Mesothelial cell of epicardium (in vitro differentiated cells): ENCODE results near the gene ALOX12. TPM values are rescaled to one million over a fixed set of nuclear protein-coding genes. Genes with fewer than 3 reads are reported as not detected.
"Not testable (repeated sequence)": the region's sequence is repeated elsewhere in the genome, so short reads cannot be mapped to it uniquely, and the experiment has no call there.

Experiments used
- DNase-seq, 2 experiments: peaks; one replicate each; pipeline ENCODE4 v3.0.0; 2021; ENCODE audit warnings: low spot score in 2 of 2; ENCODE audit not compliant: unreplicated experiment in 2 of 2
- H3K27ac Mint-ChIP-seq: 2 replicates; pipeline ENCODE4 v1.8.0; 2021; ENCODE audit warnings: mixed read lengths
- H3K27me3 Mint-ChIP-seq: 2 replicates; pipeline ENCODE4 v1.8.0; 2021; ENCODE audit warnings: low read depth, mixed read lengths
- H3K36me3 Mint-ChIP-seq: 2 replicates; pipeline ENCODE4 v1.8.0; 2021; ENCODE audit warnings: mixed read lengths
- H3K4me1 Mint-ChIP-seq: 2 replicates; pipeline ENCODE4 v1.8.0; 2021; ENCODE audit warnings: mixed read lengths
- H3K4me3 Mint-ChIP-seq: 2 replicates; pipeline ENCODE4 v1.8.0; 2021; ENCODE audit warnings: mild to moderate bottlenecking, moderate library complexity, mixed read lengths
- H3K9me3 Mint-ChIP-seq: 2 replicates; pipeline ENCODE4 v1.8.0; 2021; ENCODE audit warnings: mixed read lengths
- CTCF ChIP-seq: fragments of 200-600 bp; sonication (generic); IDR thresholded peaks from one replicate; pipeline ENCODE4 v1.5.0; 2021; ENCODE audit warnings: antibody characterized with exemption; ENCODE audit not compliant: unreplicated experiment
- total RNA-seq: library from RNA; stranded (reverse); gene quantifications from 3 replicates; pipeline ENCODE4 v1.2.1, GENCODE V29; 2021

The ALOX12 gene
- total RNA-seq, 1 donor from 2014 or later, result 0.22 TPM

GRCh38 chr17:6986676-6987075 is 9.2 kb upstream of the ALOX12 start:
- Mint-ChIP-seq H3K9me3 (no peaks in the 10 kb centered on the region), H3K27ac (no peak overlapping the region), H3K27me3 (peaks cover 7% of the 10 kb centered on the region), H3K4me3 (no peak overlapping the region), H3K36me3 (no peaks in the 10 kb centered on the region), H3K4me1 (no peaks in the 10 kb centered on the region)
- TF ChIP-seq CTCF, result no peak
- no peak for DNase-seq

DNA sequence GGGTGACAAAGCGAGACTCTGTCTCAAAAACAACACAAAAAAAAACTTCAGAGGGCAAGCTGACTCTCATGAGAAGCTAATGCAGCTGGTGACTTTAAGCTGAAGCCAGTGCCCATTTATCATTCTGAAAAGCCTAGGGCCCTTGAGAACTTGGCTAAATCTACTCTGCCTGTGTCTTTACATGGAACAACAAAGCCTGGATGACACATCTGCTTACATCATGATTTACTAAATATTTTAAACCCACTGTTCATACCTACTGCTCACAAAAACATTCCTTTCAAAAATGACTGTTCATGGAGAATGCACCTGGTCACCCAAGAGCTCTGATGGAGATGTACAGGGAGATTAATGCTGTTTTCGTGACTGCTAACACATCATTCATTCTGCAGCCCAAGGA is 6.1 kb upstream of the ALOX12 start:
- H3K9me3 Mint-ChIP-seq, result no peaks in the 10 kb centered on the region
- no peak overlapping the region for H3K4me3 Mint-ChIP-seq
- peaks cover 10% of the 10 kb centered on the region for H3K27me3 Mint-ChIP-seq
- DNase-seq, result no peak
- no peak for TF ChIP-seq CTCF
- no peaks in the 10 kb centered on the region for H3K36me3 Mint-ChIP-seq
- H3K27ac Mint-ChIP-seq, result no peak overlapping the region
- H3K4me1 Mint-ChIP-seq, result no peaks in the 10 kb centered on the region

DNA sequence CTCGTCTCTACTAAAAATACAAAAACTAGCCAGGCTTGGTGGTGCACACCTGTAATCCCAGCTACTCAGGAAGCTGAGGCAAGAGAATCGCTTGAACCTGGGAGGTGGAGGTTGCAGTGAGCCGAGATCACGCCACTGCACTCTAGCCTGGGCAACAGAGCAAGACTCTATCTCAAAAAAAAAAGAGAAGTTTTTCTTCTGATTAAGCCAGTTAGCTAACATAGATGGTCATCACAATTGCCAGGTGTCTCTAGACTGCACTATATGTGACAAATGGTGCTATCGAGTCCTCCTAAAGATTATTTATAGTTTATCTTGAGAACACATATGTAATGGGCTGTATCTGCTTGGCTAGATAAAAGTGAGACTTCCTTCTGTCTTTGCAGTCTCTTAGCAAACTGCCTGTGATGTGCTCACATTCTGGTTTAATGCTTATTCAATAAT is 2.2 kb upstream of the ALOX12 start:
- not testable (repeated sequence) for H3K27ac Mint-ChIP-seq, H3K4me1 Mint-ChIP-seq, DNase-seq, H3K9me3 Mint-ChIP-seq, H3K4me3 Mint-ChIP-seq
- Mint-ChIP-seq H3K36me3 (peaks cover 12% of the 10 kb centered on the region), H3K27me3 (peaks cover 17% of the 10 kb centered on the region)

GRCh38 chr17:6994118-6994598 is 1.7 kb upstream of the ALOX12 start:
- peaks cover 2% of the 10 kb centered on the region for H3K4me1 Mint-ChIP-seq
- peaks cover 17% of the 10 kb centered on the region for H3K27me3 Mint-ChIP-seq
- no peak overlapping the region for H3K4me3 Mint-ChIP-seq
- H3K9me3 Mint-ChIP-seq, result no peaks in the 10 kb centered on the region
- peaks cover 15% of the 10 kb centered on the region for H3K36me3 Mint-ChIP-seq
- no peak for DNase-seq
- no peak for TF ChIP-seq CTCF
- H3K27ac Mint-ChIP-seq, result no peak overlapping the region

GRCh38 chr17:6994666-6995256 is 1.1 kb upstream of the ALOX12 start:
- peaks cover 17% of the 10 kb centered on the region for H3K27me3 Mint-ChIP-seq
- TF ChIP-seq CTCF, result no peak
- peak overlapping the region; percentile 9 for H3K4me3 Mint-ChIP-seq
- DNase-seq, result no peak
- H3K9me3 Mint-ChIP-seq, result no peaks in the 10 kb centered on the region
- peaks cover 20% of the 10 kb centered on the region for H3K36me3 Mint-ChIP-seq
- no peak overlapping the region for H3K27ac Mint-ChIP-seq
- peaks cover 2% of the 10 kb centered on the region for H3K4me1 Mint-ChIP-seq

DNA sequence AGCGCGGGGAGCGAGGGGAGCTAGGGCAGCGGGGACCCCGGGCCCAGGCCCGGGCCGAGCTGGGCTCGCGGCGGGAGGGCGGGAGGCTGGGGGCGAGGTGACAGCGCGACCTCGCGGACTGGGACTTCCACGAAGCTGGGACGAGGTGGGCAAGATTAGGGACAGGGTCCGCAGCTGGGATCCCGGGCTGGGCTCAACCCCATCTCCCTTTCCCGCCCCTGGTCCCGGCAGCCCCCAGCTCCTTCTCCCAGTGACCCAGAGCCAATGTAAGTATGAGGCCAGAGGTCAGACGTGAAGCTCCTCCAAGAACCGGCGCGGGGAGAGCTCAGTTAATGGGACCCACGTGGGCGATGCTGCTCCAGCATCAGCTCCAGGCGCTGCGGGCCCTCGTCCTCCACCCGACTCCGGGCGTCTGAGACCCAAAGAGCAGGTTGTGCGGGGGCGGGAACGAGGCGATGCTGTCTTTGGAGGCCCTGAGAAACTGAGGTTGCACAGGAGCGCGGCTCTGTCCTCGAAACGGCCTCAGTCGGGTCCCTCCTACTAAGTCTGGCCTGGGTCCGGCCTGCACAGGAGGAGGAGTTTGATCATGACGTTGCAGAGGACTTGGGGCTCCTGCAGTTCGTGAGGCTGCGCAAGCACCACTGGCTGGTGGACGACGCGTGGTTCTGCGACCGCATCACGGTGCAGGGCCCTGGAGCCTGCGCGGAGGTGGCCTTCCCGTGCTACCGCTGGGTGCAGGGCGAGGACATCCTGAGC is 585 bp downstream of the ALOX12 start:
- Mint-ChIP-seq H3K9me3 (no peaks in the 10 kb centered on the region), H3K36me3 (peaks cover 23% of the 10 kb centered on the region), H3K27ac (no peak overlapping the region), H3K4me3 (peak overlapping the region; percentile 25), H3K4me1 (peaks cover 2% of the 10 kb centered on the region), H3K27me3 (peaks cover 17% of the 10 kb centered on the region)
- DNase-seq, result no peak
- TF ChIP-seq CTCF, result no peak
